ENCODE results near the gene NECAP2.
"Not testable (repeated sequence)": the region's sequence is repeated elsewhere in the genome, so short reads cannot be mapped to it uniquely, and the experiment has no call there.

The NECAP2 gene

DNA sequence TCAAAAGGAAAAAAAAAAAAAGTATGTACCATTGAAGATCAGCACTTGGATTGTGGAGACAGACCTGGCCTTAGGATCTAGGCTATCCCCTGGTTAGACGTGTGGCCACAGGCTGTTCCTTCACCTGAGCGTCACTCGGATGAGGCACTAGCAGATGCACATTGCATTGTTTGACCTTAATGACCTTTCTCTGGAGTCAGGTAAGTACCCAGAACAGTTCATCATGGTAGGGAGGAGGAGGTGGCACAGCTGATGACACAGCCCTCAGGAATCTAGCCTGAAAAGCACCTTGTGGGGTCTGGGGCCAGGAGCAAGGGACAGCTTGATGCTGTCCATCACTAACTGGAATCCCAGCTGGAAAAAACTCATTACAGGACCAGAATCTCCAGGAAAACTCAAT, 21.2 kb downstream of the NECAP2 start:
- DNase-seq (ENCODE audit: low read depth) = no peak
- no peak overlapping the region for H3K4me3 ChIP-seq (ENCODE audit: low read depth, low read length)
- TF ChIP-seq, protein P1, sequence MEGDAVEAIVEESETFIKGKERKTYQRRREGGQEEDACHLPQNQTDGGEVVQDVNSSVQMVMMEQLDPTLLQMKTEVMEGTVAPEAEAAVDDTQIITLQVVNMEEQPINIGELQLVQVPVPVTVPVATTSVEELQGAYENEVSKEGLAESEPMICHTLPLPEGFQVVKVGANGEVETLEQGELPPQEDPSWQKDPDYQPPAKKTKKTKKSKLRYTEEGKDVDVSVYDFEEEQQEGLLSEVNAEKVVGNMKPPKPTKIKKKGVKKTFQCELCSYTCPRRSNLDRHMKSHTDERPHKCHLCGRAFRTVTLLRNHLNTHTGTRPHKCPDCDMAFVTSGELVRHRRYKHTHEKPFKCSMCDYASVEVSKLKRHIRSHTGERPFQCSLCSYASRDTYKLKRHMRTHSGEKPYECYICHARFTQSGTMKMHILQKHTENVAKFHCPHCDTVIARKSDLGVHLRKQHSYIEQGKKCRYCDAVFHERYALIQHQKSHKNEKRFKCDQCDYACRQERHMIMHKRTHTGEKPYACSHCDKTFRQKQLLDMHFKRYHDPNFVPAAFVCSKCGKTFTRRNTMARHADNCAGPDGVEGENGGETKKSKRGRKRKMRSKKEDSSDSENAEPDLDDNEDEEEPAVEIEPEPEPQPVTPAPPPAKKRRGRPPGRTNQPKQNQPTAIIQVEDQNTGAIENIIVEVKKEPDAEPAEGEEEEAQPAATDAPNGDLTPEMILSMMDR (IDR thresholded peaks at IDR 0.05; ENCODE audit: low read depth, low read length, missing control alignments) = no peak
- in situ Hi-C loops (cut with HindIII; ENCODE audit: low sequenced_read_pairs) = no loop called here

DNA sequence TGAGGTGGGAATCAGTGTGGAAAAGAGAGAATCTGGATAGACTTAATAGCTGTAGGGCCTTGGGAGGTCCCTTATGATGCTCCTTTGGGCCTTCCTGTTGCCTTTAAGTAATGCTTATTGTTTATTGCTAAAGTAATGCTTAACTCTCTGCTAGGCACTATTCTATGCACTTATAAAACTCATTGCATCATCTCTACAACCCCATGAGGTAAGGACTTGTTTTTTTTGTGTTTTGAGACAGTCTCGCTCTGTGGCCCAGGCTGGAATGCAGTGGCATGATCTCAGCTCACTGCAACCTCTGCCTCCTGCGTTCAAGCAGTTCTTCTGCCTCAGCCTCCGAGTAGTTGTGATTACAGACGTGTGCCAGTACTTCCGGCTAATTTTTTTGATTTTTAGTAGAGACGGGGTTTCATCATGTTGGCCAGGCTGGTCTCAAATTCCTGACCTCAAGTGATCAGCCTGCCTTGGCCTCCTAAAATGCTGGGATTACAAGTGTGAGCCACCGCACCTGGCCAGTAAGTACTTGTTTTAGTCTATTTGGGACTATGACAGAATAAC, 22.3 kb downstream of the NECAP2 start:
- TF ChIP-seq, protein P1 (IDR thresholded peaks at IDR 0.05; ENCODE audit: low read depth, low read length, missing control alignments) = no peak
- H3K4me3 ChIP-seq (ENCODE audit: low read depth, low read length) = no peak overlapping the region
- DNase-seq (ENCODE audit: low read depth) = no peak
- in situ Hi-C loops (cut with HindIII; ENCODE audit: low sequenced_read_pairs) = no loop called here

DNA sequence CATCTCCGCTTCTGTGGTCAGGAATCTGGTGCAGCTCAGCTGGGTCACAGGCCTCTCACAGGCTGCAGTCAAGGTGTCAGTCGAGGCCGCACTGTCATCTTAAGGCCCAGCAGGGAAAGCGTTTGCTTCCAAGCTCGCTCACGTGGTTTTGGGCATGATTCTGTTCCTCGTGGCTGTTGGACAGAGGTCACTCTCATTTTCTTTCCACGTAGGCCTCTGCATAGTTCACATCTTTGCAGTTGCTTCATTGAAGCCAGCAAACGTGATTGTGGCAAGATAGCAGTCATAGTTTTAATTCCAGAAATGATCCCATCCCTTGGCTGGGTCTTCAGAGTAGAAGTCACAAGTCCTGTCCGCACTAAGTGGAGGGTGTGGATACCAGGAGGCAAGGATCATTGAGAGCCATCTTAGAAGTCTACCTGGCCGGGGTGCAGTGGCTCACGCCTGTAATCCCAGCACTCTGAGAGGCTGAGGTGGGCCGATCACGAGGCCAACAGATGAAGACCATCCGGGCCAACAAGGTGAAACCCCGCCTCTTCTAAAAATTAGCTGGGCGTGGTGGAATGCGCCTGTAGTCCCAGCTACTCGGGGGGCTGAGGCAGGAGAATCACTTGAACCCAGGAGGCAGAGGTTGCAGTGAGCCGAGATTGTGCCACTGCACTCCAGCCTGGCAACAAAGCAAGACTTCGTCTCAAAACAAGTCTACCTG, 24.5 kb downstream of the NECAP2 start:
- no peak overlapping the region for H3K4me3 ChIP-seq (ENCODE audit: low read depth, low read length)
- TF ChIP-seq, protein P1 (IDR thresholded peaks at IDR 0.05; ENCODE audit: low read depth, low read length, missing control alignments) = no peak
- in situ Hi-C loops (cut with HindIII; ENCODE audit: low sequenced_read_pairs) = no loop called here
- no peak for DNase-seq (ENCODE audit: low read depth)

DNA sequence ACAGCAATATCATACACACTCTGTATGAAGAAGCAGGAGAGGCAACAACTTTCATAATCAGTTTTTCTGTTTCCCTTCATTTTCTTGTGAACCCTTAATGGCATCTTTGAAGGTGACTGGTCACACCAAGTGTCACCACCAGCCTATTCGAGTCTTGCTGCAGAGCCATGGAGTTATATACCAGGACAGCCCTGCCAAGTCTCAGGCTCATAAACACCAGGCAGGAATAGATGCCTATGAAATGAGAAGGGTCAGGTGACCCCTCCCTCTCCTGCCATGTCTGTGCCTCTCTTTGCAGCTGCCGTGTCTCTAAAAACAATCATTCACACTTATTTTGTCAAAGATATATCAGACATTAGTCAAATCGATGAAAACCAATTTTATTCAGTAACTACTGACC, 28.0 kb downstream of the NECAP2 start:
- no peak for DNase-seq (ENCODE audit: low read depth)
- in situ Hi-C loops (cut with HindIII; ENCODE audit: low sequenced_read_pairs) = no loop called here
- TF ChIP-seq, protein P1 (IDR thresholded peaks at IDR 0.05; ENCODE audit: low read depth, low read length, missing control alignments) = no peak
- H3K4me3 ChIP-seq (ENCODE audit: low read depth, low read length) = no peak overlapping the region

GRCh38 chr1:16474166-16474800, 33.8 kb downstream of the NECAP2 start:
- no peak overlapping the region for H3K4me3 ChIP-seq (ENCODE audit: low read depth, low read length)
- DNase-seq (ENCODE audit: low read depth) = no peak
- in situ Hi-C loops (cut with HindIII; ENCODE audit: low sequenced_read_pairs) = no loop called here
- TF ChIP-seq, protein P1 (IDR thresholded peaks at IDR 0.05; ENCODE audit: low read depth, low read length, missing control alignments) = no peak

- H3K4me3 ChIP-seq (ENCODE audit: low read depth, low read length); DNase-seq (ENCODE audit: low read depth); in situ Hi-C loops (cut with HindIII; ENCODE audit: low sequenced_read_pairs): not testable (repeated sequence)
Measured at GRCh38 chr1:16474891-16475290, 34.4 kb downstream of the NECAP2 start.

DNA sequence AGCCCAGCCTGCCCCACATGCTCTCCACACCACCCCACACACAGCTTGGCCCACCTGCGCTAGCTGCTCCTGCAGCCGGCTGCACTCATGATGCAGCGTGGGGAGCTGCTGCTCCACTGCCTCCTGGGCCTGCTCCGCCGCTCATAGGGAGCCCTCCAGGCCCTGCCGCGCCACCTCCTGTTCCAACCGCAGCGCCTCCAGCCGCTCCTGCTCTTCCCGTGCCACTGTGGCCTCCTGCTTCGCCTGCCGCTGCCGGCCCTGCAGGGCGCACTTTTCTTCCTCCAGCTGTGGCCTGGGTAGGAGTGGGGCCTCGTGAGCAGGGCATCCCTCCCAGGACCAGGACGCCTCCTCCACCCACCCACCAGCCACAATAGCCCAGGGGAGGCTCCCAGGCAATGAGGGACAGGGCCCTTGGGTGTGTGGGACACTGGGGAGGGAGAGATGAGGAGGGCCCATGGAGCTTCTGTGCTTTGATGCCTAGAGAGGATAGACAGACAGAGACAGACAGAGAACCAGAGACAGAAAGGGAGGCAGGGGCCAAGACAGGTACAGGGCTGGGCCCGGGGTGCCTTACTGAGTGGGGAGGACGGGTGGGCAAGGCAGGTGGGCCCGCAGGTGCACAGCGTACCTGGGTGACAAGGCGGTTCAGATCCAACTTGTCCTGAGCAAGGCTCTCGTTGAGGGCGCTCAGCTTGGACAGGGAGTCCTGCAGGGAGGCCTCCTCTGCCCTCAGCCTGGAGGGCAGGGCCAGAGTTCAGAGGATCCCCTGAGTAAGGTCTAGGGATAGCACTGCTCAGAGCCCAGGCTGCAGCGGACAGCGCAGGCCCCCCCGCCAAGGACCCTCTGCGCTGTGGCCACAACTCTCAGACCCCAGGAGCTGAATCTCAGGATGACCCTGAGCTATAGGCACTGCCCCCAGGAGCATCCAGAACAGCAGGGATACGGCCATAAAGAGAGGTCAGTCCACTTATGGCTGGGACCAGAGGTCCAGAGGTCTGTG, 35.5 kb downstream of the NECAP2 start:
- in situ Hi-C loops (cut with HindIII; ENCODE audit: low sequenced_read_pairs); H3K4me3 ChIP-seq (ENCODE audit: low read depth, low read length); DNase-seq (ENCODE audit: low read depth): not testable (repeated sequence)

All from astrocyte of the cerebellum (primary cell).